Measurements from ENCODE around the gene MYBPH.

MYBPH gene

GRCh38 chr1:203124546-203125317 is 50.9 kb downstream of the MYBPH start:
- Histone ChIP-seq H3K4me2 (ENCODE audit: low read depth, low read length, poor library complexity, severe bottlenecking) (peak overlapping the region; percentile 7), H3K9me2 (replicated peaks; ENCODE audit: low read depth, low read length) (no peaks in the 10 kb centered on the region), H3F3A (ENCODE audit: low read depth) (no peaks in the 10 kb centered on the region), H3K4me3 (ENCODE audit: low read length, poor library complexity, severe bottlenecking) (no peak overlapping the region), H4K20me1 (ENCODE audit: insufficient read depth, low read length, poor library complexity, severe bottlenecking) (no peaks in the 10 kb centered on the region), H3K27me3 (ENCODE audit: insufficient read depth, low read length, poor library complexity, severe bottlenecking) (no peaks in the 10 kb centered on the region), H3K36me3 (ENCODE audit: insufficient read depth, low read length) (no peaks in the 10 kb centered on the region), H2AFZ (ENCODE audit: low read length) (no peak overlapping the region), H3K79me2 (ENCODE audit: insufficient read depth, low read length) (no peaks in the 10 kb centered on the region), H3K4me1 (ENCODE audit: insufficient read depth, low read length, poor library complexity, severe bottlenecking) (peaks cover 45% of the 10 kb centered on the region), H3K9me3 (ENCODE audit: insufficient read depth, low read depth, low read length) (no peaks in the 10 kb centered on the region), H3K9ac (ENCODE audit: low read depth, low read length, poor library complexity, severe bottlenecking) (no peak overlapping the region)
- no peak for TF ChIP-seq EZH2phosphoT487 (IDR thresholded peaks at IDR 0.05; ENCODE audit: borderline replicate concordance)
- TF ChIP-seq CTCF (conservative IDR thresholded peaks at IDR 0.05; ENCODE audit: low read length): no peak

DNA sequence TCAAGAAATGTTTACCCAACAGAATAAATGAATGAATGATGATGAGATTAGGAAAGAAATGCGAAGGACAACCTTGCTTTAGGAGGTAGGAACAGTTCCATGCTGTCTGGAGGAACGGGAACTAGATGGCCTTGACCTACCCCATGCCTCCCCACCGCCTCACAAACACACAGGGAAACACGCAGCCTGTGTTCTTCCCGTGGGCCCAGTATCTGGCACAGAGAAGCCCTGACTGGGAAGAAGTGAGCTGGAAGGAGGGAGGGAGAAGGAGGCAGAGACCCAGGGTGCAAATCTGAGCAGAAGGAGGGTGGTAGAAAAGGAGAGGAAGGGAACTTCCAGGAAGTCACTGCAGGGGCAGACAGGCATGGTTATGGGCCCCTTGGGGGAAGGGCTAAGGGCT is 51.6 kb downstream of the MYBPH start:
- Histone ChIP-seq H3K4me1 (ENCODE audit: insufficient read depth, low read length, poor library complexity, severe bottlenecking) (peaks cover 45% of the 10 kb centered on the region), H2AFZ (ENCODE audit: low read length) (no peak overlapping the region), H3K9me3 (ENCODE audit: insufficient read depth, low read depth, low read length) (no peaks in the 10 kb centered on the region), H3K36me3 (ENCODE audit: insufficient read depth, low read length) (no peaks in the 10 kb centered on the region), H3K9ac (ENCODE audit: low read depth, low read length, poor library complexity, severe bottlenecking) (no peak overlapping the region), H3K9me2 (replicated peaks; ENCODE audit: low read depth, low read length) (no peaks in the 10 kb centered on the region), H3K4me2 (ENCODE audit: low read depth, low read length, poor library complexity, severe bottlenecking) (no peak overlapping the region), H3K27me3 (ENCODE audit: insufficient read depth, low read length, poor library complexity, severe bottlenecking) (no peaks in the 10 kb centered on the region), H4K20me1 (ENCODE audit: insufficient read depth, low read length, poor library complexity, severe bottlenecking) (no peaks in the 10 kb centered on the region), H3K4me3 (ENCODE audit: low read length, poor library complexity, severe bottlenecking) (no peak overlapping the region), H3F3A (ENCODE audit: low read depth) (no peaks in the 10 kb centered on the region), H3K79me2 (ENCODE audit: insufficient read depth, low read length) (no peaks in the 10 kb centered on the region)
- TF ChIP-seq CTCF (conservative IDR thresholded peaks at IDR 0.05; ENCODE audit: low read length) (no peak), EZH2phosphoT487 (IDR thresholded peaks at IDR 0.05; ENCODE audit: borderline replicate concordance) (no peak)

DNA sequence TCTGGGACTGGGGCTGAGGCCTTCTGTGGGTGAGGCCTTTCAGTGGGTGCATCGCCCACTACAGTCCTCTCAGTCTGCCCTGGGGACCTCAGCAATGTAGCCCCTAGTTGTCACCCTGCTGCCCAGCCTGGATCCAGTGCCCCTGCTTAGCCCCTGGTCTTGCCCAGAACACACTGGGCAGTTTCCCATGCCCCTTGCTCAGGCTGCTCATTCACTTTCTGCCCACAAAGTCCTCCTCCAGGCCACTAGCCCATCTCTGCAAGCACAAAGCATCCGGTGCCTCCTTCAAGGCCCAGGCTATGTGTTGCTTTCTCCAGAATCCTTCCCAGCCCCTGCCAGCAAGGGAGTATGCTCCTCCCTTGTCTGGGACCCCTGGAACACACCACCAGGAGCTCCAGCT is 53.5 kb downstream of the MYBPH start:
- Histone ChIP-seq H4K20me1 (ENCODE audit: insufficient read depth, low read length, poor library complexity, severe bottlenecking) (no peaks in the 10 kb centered on the region), H3K9me2 (replicated peaks; ENCODE audit: low read depth, low read length) (no peaks in the 10 kb centered on the region), H3K9ac (ENCODE audit: low read depth, low read length, poor library complexity, severe bottlenecking) (no peak overlapping the region)

More for the DNA sequence above, 53.5 kb downstream of the MYBPH start:
- no peaks in the 10 kb centered on the region for H3K36me3 ChIP-seq (ENCODE audit: insufficient read depth, low read length)
- H3F3A ChIP-seq (ENCODE audit: low read depth): no peaks in the 10 kb centered on the region
- no peaks in the 10 kb centered on the region for H3K27me3 ChIP-seq (ENCODE audit: insufficient read depth, low read length, poor library complexity, severe bottlenecking)
- H3K4me2 ChIP-seq (ENCODE audit: low read depth, low read length, poor library complexity, severe bottlenecking): no peak overlapping the region
- no peaks in the 10 kb centered on the region for H3K9me3 ChIP-seq (ENCODE audit: insufficient read depth, low read depth, low read length)
- no peak overlapping the region for H3K4me3 ChIP-seq (ENCODE audit: low read length, poor library complexity, severe bottlenecking)
- no peak for TF ChIP-seq CTCF (conservative IDR thresholded peaks at IDR 0.05; ENCODE audit: low read length)
- TF ChIP-seq EZH2phosphoT487 (IDR thresholded peaks at IDR 0.05; ENCODE audit: borderline replicate concordance): no peak
- H3K79me2 ChIP-seq (ENCODE audit: insufficient read depth, low read length): no peaks in the 10 kb centered on the region
- H2AFZ ChIP-seq (ENCODE audit: low read length): no peak overlapping the region
- H3K4me1 ChIP-seq (ENCODE audit: insufficient read depth, low read length, poor library complexity, severe bottlenecking): peaks cover 36% of the 10 kb centered on the region
